Activated T-helper 9 cell treated with anti-CD3 and anti-CD28 coated beads, Interleukin-2, amount 50 U/mL, for 16 hours (primary cell): ENCODE measurements around the gene CTNNBIP1.

Experiments used
- DNase-seq: peaks from one replicate; pipeline ENCODE4 v3.0.0-alpha.2; 2020; ENCODE audit warnings: low read depth

Gene CTNNBIP1

DNA sequence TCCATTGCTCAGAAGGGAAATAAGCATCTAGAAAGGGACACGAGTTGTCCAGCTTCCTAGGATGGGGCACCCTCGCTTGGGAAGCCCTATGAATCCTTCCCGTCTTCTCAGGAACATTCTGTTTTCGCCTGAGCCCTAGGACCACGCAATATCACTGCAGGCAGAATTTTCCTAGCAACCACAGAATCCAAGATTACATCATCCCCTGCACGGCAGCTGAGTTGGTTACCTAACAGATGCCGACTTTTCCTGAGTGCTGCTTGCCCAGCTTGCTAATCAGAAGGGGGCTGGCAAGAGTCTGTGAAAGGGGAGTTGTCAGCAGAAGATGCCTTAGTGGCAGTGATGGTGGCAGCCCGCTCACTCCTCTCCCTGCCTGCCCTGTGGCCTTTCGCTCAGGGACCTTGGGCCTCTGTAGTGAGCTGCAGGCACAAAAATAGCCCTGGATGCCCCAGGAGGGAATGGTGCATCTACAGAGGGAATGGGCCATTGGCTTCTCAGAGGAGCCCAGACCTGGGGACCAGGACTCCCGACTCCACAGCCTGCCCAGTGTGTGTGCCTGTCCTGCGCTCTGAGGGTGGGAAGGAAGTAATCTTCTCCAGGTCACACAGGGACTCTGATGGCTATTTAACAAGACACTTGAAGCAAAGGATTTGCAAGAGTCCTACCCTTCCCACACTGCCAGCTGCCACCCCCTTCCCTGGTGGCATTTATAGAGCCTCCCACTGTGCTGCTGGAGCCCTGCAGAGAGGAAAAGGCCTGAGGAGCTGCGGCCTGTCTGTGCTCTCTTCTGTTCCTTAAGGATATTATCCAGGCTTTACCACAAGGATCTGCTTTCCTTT, 57.4 kb downstream of the CTNNBIP1 start:
- no peak for DNase-seq

GRCh38 chr1:9852004-9852403, 58.1 kb downstream of the CTNNBIP1 start:
- no peak for DNase-seq

- no peak for DNase-seq
These were observed 59.5 kb downstream of the CTNNBIP1 start for GRCh38 chr1:9850442-9851162.

- no peak for DNase-seq
These were observed 60.2 kb downstream of the CTNNBIP1 start for GRCh38 chr1:9849691-9850441.

GRCh38 chr1:9848022-9848421, 62.0 kb downstream of the CTNNBIP1 start:
- DNase-seq, result no peak

DNA sequence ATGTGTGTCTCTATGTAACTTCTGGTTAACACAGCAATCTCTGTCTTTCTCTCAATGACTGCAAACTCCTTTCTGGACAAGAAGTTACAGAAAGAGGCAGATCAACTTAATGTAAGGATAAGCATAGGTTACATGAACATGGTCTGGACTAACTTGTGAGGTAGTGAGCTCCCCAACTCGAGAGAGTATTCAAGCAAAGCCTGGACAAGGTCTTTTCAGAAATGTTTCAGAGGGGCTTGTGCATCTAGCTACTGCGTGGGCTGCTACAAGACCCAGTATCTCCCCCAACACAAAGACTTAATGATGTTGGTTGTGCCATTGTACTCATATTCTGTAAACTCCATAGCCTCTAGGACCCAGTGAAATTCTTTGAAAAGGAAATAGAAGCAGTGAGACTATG, 62.8 kb downstream of the CTNNBIP1 start:
- no peak for DNase-seq

DNA sequence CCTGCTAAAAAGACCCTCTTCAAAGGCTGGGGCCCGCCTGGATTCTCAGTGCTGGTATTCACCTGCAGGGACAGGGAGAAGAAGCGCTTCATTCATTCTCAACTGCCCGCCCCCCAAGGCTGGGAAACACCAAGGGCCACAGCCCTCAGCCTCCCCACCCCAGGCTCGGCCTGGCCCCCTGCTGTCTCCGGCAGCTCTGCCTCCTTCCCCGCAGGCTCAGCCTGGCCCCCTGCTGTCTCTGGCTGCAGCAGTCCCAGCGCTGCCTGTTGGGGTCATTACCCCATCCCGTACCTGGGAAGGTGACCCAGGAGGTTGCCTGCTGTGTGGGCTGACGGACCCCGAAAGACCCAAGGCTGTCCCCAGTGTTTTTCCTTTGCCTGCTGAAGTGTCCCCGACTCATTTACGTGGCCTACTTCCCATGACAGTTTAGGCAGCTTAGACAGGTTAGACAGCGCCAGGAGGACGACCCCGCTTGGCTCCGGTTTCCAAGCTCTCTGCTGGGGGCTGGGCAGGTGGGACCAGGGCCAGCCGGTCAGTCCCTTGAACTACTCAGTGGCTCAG, 63.4 kb downstream of the CTNNBIP1 start:
- DNase-seq, result no peak

- no peak for DNase-seq
These were observed 64.2 kb downstream of the CTNNBIP1 start for GRCh38 chr1:9845914-9846313.

- DNase-seq, result no peak
These were observed 65.3 kb downstream of the CTNNBIP1 start for GRCh38 chr1:9844756-9845155.

DNA sequence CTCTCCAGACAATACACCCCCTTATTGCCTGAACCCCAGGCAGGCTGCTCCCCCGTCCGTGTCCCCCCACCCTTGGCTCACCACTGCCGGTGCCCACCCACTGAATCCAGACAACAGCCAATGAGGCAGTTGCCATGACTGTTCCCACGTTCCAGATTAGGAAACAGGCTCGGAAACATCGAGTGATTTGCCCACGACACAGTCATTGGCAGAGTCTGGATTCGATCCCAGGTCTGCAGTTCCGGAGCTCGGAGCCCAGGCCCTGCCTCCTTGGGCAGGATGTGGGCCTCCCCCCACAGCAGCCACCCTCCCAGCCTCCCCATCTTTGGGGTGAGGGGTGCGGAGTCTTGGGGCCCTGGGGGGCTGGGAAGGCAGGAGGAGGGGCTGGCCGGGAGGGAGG, 66.0 kb downstream of the CTNNBIP1 start:
- no peak for DNase-seq

DNA sequence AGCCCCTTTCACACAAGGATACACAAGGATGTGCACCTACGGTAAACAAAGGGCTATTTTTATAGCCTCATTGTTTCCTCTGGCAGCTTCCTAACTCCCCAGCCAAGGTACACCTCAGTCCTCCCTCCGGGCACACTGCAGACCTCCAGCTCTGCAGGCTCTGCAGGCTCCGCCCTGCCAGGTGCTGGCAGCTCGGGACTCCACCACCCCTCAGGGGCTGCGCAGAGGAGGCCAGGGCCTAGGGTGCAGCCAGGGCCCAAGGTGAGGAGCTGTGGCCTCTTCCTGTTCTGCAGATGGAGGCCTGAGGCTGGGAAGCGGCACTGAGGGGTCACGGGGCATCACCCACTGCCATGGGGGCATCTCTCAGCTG, 66.5 kb downstream of the CTNNBIP1 start:
- DNase-seq, result no peak

DNA sequence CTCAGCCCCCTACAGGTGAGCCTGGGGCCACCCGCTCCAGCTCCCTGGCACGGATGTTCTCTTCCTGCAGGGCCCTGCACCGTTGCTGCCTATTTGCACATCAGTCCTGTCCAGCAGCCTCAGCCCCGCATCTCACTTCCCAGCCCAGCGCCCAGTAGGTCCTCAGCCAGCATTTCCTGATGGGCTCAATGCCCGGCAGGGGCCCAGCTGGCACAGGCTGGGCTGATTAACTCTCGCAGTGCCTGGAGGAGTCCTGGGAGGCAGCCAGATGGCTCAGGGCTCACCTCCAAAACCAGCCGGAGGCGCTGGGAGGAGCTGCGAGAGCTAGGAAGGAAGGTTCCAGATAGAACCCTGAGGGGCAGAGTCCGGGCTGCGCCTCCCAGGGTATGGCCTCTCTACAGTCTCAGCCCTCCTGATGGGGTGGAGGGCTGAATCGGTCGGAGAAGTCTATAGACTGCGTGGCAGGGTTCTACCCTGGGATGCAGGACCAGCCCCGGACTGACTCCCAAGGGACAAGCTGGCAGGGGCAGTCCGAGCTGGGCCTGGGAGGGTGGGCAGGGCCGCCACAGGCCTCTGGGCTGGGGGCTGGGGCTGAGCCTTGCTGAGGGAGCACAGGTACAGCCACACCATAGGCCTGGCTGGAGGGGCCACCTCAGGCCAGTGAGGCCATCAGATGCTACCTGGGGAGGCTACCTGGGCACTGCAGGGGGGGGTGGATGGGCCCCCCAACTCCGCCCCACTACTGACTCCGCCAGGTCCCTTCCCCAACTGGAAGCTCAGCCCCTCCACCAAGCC, 67.1 kb downstream of the CTNNBIP1 start:
- DNase-seq, result no peak

GRCh38 chr1:9842073-9842711, 67.9 kb downstream of the CTNNBIP1 start:
- no peak for DNase-seq

DNA sequence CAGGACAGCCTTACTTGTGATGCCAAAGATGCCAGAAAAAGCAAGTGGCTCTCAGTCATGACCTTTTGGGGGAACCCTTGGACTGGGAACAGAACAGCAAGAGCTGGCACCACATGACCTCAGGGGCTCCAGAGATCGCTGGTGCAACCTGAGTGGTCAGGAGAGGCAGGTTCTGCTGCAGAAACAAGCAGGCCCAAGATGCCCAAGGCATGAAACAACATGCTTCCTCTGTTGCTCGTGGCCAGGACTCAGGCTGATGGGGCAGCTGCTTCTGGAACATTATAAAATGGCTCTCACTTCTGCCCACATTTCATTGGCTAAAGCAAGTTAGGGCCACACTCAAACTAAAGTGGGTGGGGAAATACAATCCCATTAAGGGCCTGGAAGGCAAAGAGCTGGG, 68.6 kb downstream of the CTNNBIP1 start:
- no peak for DNase-seq

DNA sequence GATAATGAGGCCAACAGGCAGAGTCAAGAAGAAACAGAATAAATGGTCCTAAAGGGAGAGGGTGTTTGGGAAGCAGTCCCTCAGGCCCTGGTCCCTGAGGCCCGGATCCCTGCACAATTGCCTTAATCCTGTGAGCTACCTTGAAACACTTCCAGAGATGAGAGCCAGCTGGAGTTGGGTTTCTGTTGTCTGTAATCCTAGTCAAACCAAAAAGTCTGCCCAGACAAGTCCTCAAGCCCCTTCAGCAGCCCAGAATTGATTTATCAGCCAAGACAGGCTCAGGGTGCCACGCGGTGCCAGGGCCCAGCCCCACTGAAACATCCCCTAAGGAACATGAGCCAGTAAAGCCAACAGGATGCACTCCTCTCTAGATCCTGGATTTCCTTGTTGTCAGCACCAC, 69.9 kb downstream of the CTNNBIP1 start:
- no peak for DNase-seq

DNA sequence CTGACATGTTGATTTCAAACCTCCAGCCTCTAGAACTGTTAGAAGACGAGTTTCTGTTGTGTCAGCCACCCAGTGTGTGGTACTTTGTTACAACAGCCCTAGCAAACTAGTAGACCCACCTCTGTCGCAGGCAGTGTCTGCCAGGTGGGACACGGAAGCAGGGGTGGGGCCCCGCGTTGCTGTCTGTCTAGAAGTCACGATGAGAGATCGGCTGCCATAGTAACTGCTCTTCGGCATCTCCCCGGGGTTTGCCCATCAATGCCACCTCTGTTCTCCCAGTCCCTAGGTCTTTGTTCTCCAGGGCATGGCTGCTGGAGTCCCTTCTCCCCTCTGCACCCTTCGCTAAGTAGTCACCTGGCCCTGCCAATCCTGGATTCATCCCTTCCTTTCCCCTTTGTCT, 71.1 kb downstream of the CTNNBIP1 start:
- DNase-seq, result no peak

DNA sequence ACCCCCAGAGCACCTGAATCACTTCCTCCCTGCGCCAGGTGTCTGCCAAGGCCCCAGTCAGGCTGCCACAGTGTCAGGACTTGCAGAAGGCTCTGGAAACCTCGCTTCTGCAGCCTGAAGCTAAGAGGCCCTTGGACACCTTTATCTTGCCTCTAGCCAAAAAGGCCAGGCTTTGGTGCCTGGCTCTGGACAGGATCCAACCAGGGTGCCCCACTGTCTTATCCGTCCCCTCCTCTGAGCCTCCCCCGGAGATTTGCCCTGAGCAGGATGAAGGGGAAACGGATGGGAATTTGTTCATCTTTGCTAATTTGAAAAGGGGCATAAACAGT, 73.5 kb downstream of the CTNNBIP1 start:
- no peak for DNase-seq

GRCh38 chr1:9835758-9836631, 74.1 kb downstream of the CTNNBIP1 start:
- DNase-seq, result no peak

- no peak for DNase-seq
These were observed 74.7 kb downstream of the CTNNBIP1 start for GRCh38 chr1:9835404-9835757.

- no peak for DNase-seq
These were observed 76.4 kb downstream of the CTNNBIP1 start for GRCh38 chr1:9833632-9834031.
